Measurements from ENCODE around the gene GGN. TPM values are rescaled to one million over a fixed set of nuclear protein-coding genes. Genes with fewer than 3 reads are reported as not detected.

GGN gene
- total RNA-seq, 4 donors from 2014 or later = 0.63 to 3.0 (median 1.8) TPM

- intact Hi-C loops (cut with DNase I) = loop anchor here (10.0 kb wide), 1 partner anchor 524 kb away; no protein-coding TSS in a partner anchor
- Histone ChIP-seq H3K27me3 (no peaks in the 10 kb centered on the region), H3K9me3 (no peaks in the 10 kb centered on the region), H3K36me3 (no peaks in the 10 kb centered on the region), H3K4me1 (peaks cover 5 to 7% of the 10 kb centered on the region in 2 donors), H3K27ac (no peak overlapping the region), H3K4me3 (replicated peaks in 1 of 3) (no peak overlapping the region)
- TF ChIP-seq POLR2A (IDR thresholded peaks at IDR 0.05) = no peak
- TF ChIP-seq, protein P1, sequence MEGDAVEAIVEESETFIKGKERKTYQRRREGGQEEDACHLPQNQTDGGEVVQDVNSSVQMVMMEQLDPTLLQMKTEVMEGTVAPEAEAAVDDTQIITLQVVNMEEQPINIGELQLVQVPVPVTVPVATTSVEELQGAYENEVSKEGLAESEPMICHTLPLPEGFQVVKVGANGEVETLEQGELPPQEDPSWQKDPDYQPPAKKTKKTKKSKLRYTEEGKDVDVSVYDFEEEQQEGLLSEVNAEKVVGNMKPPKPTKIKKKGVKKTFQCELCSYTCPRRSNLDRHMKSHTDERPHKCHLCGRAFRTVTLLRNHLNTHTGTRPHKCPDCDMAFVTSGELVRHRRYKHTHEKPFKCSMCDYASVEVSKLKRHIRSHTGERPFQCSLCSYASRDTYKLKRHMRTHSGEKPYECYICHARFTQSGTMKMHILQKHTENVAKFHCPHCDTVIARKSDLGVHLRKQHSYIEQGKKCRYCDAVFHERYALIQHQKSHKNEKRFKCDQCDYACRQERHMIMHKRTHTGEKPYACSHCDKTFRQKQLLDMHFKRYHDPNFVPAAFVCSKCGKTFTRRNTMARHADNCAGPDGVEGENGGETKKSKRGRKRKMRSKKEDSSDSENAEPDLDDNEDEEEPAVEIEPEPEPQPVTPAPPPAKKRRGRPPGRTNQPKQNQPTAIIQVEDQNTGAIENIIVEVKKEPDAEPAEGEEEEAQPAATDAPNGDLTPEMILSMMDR (IDR thresholded peaks at IDR 0.05) = no peak
- no peak for DNase-seq
- WGBS, 2 donors = 66 to 80% methylated on average over 3 of the region's 3 CpGs
These were observed 13.3 kb upstream of the GGN start for GRCh38 chr19:38401148-38401547.

- peaks cover 5 to 7% of the 10 kb centered on the region in 2 donors for H3K4me1 ChIP-seq
- 56 to 62% methylated on average over 5 of the region's 5 CpGs for WGBS, 2 donors
- no peaks in the 10 kb centered on the region for H3K36me3 ChIP-seq
- no peak for TF ChIP-seq POLR2A (IDR thresholded peaks at IDR 0.05)
- TF ChIP-seq, protein P1 (IDR thresholded peaks at IDR 0.05) = no peak
- H3K9me3 ChIP-seq = no peaks in the 10 kb centered on the region
- no peak overlapping the region for H3K27ac ChIP-seq
- no peak overlapping the region for H3K4me3 ChIP-seq (replicated peaks in 1 of 3)
- DNase-seq = no peak
- no peaks in the 10 kb centered on the region for H3K27me3 ChIP-seq
- intact Hi-C loops (cut with DNase I) = loop anchor here (10.0 kb wide), 1 partner anchor 524 kb away; no protein-coding TSS in a partner anchor
These were observed 12.5 kb upstream of the GGN start for GRCh38 chr19:38400361-38400760.

- intact Hi-C loops (cut with DNase I) = no loop called here
- no peak for DNase-seq
- Histone ChIP-seq H3K27me3 (no peaks in the 10 kb centered on the region), H3K9me3 (no peaks in the 10 kb centered on the region), H3K27ac (no peak overlapping the region), H3K36me3 (no peaks in the 10 kb centered on the region), H3K4me1 (peaks cover 5 to 8% of the 10 kb centered on the region in 2 donors), H3K4me3 (replicated peaks in 1 of 3) (no peak overlapping the region)
- TF ChIP-seq, protein P1 (IDR thresholded peaks at IDR 0.05) = no peak
- TF ChIP-seq POLR2A (IDR thresholded peaks at IDR 0.05) = no peak
- WGBS, 2 donors = 86 to 93% methylated on average over 1 of the region's 1 CpG
These were observed 11.7 kb upstream of the GGN start for GRCh38 chr19:38399537-38399936.

- Histone ChIP-seq H3K36me3 (no peaks in the 10 kb centered on the region), H3K4me1 (peaks cover 5 to 9% of the 10 kb centered on the region in 2 donors), H3K9me3 (no peaks in the 10 kb centered on the region), H3K4me3 (replicated peaks in 1 of 3) (no peak overlapping the region), H3K27ac (no peak overlapping the region), H3K27me3 (no peaks in the 10 kb centered on the region)
- no peak for TF ChIP-seq POLR2A (IDR thresholded peaks at IDR 0.05)
- TF ChIP-seq, protein P1 (IDR thresholded peaks at IDR 0.05) = no peak
- no peak for DNase-seq
- intact Hi-C loops (cut with DNase I) = no loop called here
- 45 to 50% methylated on average over 7 to 9 of the region's 9 CpGs for WGBS, 2 donors
These were observed 11.2 kb upstream of the GGN start for GRCh38 chr19:38399081-38399480.

DNA sequence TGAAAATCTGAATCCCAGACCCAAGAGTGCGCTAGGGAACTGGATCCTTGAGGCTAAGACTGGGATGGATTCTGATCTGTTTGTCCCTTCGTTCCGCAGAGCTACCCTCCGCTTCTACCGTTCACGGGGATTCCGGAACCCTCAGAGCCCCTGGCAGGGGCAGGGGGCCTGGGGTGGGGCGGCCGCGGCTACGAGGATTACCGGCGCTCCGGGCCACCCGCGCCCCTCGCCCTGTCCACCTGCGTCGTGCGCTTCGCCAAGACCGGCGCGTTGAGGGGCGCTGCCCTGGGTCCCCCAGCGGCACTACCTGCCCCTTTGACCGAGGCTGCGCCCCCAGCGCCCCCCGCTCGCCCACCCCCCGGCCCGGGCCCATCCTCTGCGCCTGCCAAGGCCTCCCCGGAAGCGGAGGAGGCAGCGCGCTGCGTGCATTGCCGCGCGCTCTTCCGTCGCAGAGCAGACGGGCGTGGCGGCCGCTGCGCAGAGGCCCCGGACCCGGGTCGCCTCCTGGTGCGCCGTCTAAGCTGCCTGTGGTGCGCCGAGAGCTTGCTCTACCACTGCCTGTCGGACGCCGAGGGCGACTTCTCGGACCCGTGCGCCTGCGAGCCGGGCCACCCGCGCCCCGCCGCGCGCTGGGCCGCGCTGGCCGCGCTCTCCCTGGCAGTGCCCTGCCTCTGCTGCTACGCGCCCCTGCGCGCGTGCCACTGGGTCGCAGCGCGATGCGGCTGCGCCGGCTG lies 7.7 kb upstream of the GGN start:
- intact Hi-C loops (cut with DNase I) = no loop called here
- peaks cover 0 to 4% of the 10 kb centered on the region in 2 donors for H3K4me1 ChIP-seq
- WGBS, 2 donors = 10 to 30% methylated on average over 6 to 36 of the region's 86 CpGs

More for the DNA sequence above, 7.7 kb upstream of the GGN start:
- Histone ChIP-seq H3K27ac (no peak overlapping the region), H3K4me3 (replicated peaks in 1 of 3) (no peak overlapping the region), H3K27me3 (no peaks in the 10 kb centered on the region), H3K9me3 (no peaks in the 10 kb centered on the region), H3K36me3 (no peaks in the 10 kb centered on the region)
- DNase-seq = no peak
- TF ChIP-seq, protein P1 (IDR thresholded peaks at IDR 0.05) = no peak
- TF ChIP-seq POLR2A (IDR thresholded peaks at IDR 0.05) = no peak

All from thyroid gland (tissue), 4 donors.